ENCODE measurements around the gene FMNL3. TPM values are rescaled to one million over a fixed set of nuclear protein-coding genes. Genes with fewer than 3 reads are reported as not detected.
A peak's percentile ranks its signal among the peaks of the same experiment; 100 is the strongest.

FMNL3 gene
- total RNA-seq, 2 experiments from 2014 or later, result 20.0 to 20.7 TPM

DNA sequence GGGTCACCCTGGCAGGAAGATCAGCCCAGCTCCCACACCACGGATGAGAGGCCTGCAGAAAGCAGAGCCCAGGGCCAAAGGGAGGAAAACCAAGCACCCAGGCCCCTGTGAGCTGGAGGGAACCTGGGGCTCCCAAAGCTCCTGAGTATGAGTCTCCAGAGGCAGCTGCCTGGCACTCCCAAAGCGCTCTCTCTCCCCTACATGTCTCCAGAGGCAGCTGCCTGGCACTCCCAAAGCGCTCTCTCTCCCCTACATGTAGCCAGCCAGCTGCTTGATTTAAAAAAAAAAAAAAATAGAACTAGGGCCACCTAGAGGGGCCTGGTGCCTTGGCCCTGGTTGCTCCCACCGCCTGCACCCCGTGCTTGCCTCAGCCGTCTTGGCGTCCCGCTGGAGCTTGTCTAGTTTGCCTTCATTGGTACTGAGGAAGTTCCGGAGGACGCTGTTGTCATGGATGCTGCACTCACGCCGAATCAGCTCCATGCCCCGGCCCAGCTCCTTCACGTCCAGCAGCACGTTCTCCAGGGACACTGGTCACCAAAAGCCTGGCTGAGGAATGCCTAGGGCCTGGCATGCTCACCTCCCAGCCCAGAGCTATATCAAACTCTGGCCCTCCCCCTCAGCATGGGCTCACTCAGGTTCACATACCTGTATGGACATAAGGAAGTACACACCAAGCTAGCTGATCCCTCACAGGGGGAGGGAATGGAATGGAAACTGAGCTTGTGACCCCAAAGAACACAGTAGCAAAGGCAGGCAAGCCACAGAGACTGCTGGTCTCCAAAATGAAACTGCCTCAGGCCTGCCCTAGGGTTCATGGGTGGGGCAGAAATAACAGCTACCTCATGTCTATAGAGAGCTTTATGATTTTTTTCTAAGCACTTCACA lies 59.1 kb downstream of the FMNL3 start:
- intact Hi-C loops (cut with micrococcal nuclease), result no loop called here
- DNase-seq, result no peak
- peaks cover 29% of the 10 kb centered on the region for H3K4me1 Mint-ChIP-seq (ENCODE audit: low read depth)
- H3K27ac Mint-ChIP-seq, result peak overlapping the region; percentile 13
- no peak overlapping the region for H3K4me3 Mint-ChIP-seq
- H3K27me3 Mint-ChIP-seq (ENCODE audit: low read depth), result no peaks in the 10 kb centered on the region
- H3K9me3 Mint-ChIP-seq, result no peaks in the 10 kb centered on the region
- peaks cover 25% of the 10 kb centered on the region for H3K36me3 Mint-ChIP-seq (ENCODE audit: low read depth)
- CTCF ChIA-PET, result interaction anchor here (0.7 to 18.5 kb wide), 14 partner anchors 10 to 360 kb away, joined by 3 to 450 read pairs (median 4); partner anchors contain the start of genes FMNL3 and TMBIM6

DNA sequence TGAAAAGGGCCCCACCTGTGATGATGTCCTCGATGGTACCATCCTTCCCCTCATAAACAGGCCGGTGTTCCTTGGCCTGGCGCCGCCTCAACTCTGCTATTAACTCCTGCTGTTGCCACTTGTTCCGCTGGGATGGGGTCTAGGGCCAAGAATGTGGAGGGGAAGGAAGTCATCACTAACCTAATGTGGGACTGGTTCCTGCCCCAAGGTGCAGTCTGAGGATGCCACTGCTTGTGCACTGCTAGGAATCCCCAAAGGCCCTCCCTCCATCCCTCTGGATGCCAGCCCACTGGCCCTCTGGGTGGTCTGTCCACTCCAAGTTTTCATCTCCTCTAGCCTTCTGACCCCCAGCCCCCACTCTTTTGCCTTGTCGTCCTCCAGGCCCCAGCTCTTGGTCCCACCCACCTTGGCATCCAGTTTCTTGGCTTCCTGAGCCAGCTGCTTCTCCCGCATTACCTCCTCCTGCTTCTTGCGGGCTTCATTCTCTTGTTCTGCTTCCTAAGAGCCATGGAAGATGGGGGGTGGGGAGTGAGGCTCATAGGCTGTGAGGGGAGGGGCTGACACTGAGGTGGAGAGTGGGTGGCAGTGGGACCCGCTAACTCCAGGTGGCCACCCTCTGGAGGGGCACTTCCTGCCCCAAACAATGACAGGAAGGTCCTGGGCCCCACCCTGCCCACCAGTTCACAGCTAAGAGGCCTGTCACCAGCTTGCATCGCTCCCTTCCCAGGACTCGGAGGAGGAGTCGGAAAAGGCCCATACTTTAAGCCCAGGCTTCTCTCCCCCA lies 60.1 kb downstream of the FMNL3 start:
- Mint-ChIP-seq H3K4me3 (no peak overlapping the region), H3K9me3 (no peaks in the 10 kb centered on the region), H3K27me3 (ENCODE audit: low read depth) (no peaks in the 10 kb centered on the region), H3K36me3 (ENCODE audit: low read depth) (peaks cover 21% of the 10 kb centered on the region), H3K27ac (no peak overlapping the region), H3K4me1 (ENCODE audit: low read depth) (peaks cover 29% of the 10 kb centered on the region)
- intact Hi-C loops (cut with micrococcal nuclease), result no loop called here
- DNase-seq, result no peak
- CTCF ChIA-PET, result interaction anchor here (0.7 to 18.5 kb wide), 9 partner anchors 16 to 131 kb away, joined by 3 to 450 read pairs (median 5); partner anchors contain the start of genes FMNL3 and TMBIM6

DNA sequence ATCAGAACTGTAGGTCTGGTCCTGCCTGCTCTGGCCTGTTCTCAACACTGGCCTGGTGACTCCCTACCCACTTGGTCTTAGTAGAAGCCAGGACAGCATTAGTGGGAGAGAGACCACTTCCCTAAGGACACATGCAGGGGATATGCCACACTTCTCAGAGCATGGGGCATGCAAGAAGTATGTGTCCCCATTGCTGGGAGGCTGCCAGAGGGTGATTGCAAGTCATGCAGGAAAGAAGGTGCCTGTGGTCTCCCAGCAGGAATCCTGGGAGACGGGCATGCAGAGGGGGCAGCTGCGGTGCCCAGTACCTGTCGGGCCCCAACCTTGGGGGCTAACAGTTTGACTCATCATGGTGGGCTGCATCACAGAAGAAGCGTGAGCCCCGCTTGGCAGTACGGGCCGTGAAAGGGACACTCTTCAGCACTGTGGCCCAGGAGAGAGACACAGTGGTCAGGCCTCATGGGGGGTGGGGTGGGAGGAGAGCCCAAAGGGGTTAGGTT lies 60.8 kb downstream of the FMNL3 start:
- peaks cover 21% of the 10 kb centered on the region for H3K36me3 Mint-ChIP-seq (ENCODE audit: low read depth)
- no peak for DNase-seq
- H3K27me3 Mint-ChIP-seq (ENCODE audit: low read depth), result no peaks in the 10 kb centered on the region
- H3K9me3 Mint-ChIP-seq, result no peaks in the 10 kb centered on the region
- H3K27ac Mint-ChIP-seq, result no peak overlapping the region
- peaks cover 29% of the 10 kb centered on the region for H3K4me1 Mint-ChIP-seq (ENCODE audit: low read depth)
- H3K4me3 Mint-ChIP-seq, result no peak overlapping the region
- intact Hi-C loops (cut with micrococcal nuclease), result no loop called here
- CTCF ChIA-PET, result interaction anchor here (1.1 to 18.5 kb wide), 5 partner anchors 12 to 182 kb away, joined by 3 to 450 read pairs (median 16); partner anchors contain the start of genes FMNL3 and NCKAP5L

DNA sequence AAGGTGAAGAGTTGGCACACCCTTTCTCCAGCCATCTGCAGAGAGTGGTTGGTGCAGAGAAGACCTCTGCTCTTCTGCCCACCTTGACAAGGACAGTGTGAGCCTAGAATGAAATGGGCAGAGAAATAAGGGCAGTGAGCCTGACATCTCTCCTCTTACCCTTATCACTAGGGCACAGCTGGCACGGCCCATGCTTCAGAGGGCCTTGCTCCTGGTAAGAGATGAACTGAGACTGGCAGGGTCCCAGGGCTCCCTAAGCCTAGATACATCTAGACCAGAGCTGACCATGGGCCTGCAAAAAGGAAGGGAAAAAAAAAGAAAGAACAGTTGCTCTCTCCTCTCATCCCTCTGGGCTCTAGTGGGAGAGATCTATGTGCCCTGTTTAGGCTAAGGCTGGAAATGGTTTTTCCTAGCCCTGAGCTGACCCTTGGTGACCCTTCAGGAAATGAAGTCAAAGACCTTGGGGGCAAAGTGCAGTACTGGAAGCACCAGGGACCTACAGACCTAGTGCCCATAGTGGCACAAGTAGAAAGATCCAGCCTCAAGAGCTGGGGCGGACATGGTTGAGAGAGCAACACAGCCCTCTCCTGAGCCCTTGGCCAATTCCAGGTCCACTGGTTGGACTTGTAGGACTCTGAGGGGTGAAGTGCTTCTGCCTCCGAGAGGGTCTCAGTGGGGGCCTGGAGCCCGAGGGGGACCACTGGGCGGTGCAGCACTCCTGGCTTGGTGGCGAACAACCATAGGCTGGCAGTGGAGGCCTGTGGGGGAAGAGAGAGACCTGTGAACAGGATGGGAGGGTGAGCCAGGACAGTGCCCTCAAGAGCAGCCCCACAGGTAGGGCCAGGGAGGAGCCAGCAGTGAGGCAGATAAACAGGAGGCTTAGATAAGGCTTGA lies 61.8 kb downstream of the FMNL3 start:
- CTCF ChIA-PET, result interaction anchor here (0.5 to 18.5 kb wide), 23 partner anchors 9 to 248 kb away, joined by 3 to 450 read pairs (median 4); partner anchors contain the start of genes FMNL3 and NCKAP5L
- H3K27ac Mint-ChIP-seq, result no peak overlapping the region
- H3K36me3 Mint-ChIP-seq (ENCODE audit: low read depth), result peaks cover 20% of the 10 kb centered on the region
- H3K27me3 Mint-ChIP-seq (ENCODE audit: low read depth), result no peaks in the 10 kb centered on the region
- H3K9me3 Mint-ChIP-seq, result no peaks in the 10 kb centered on the region
- DNase-seq, result no peak
- H3K4me1 Mint-ChIP-seq (ENCODE audit: low read depth), result peaks cover 29% of the 10 kb centered on the region
- intact Hi-C loops (cut with micrococcal nuclease), result loop anchor here (2.0 kb wide), 2 partner anchors 133 to 193 kb away; no protein-coding TSS in a partner anchor
- H3K4me3 Mint-ChIP-seq, result no peak overlapping the region

DNA sequence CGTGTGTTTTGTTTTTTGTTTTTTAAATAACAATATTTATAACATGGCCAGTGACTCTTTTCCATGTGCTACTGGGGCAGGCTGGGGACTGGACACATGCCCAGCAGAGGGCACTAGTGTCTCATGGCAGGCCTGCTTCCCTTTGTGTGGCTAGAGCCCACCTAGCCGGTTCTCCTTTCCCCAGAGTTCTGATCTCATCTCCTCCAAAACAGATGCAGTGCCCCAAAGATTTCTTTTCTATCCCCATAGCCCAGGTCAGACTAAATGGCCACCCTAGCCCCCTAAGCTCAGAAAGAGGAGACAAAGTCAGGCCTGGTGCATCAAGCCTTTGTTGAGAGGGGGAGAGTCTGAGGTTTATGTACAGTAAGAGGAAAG lies 62.6 kb downstream of the FMNL3 start:
- Mint-ChIP-seq H3K36me3 (ENCODE audit: low read depth) (peaks cover 16% of the 10 kb centered on the region), H3K4me1 (ENCODE audit: low read depth) (peaks cover 29% of the 10 kb centered on the region), H3K27me3 (ENCODE audit: low read depth) (no peaks in the 10 kb centered on the region), H3K27ac (peak overlapping the region; percentile 71), H3K4me3 (no peak overlapping the region), H3K9me3 (no peaks in the 10 kb centered on the region)
- peak; percentile 90 for DNase-seq
- CTCF ChIA-PET, result interaction anchor here (0.6 to 18.5 kb wide), 21 partner anchors 8 to 184 kb away, joined by 3 to 450 read pairs (median 4); partner anchors contain the start of genes FMNL3 and NCKAP5L
- intact Hi-C loops (cut with micrococcal nuclease), result loop anchor here (1.0 to 2.0 kb wide), 6 partner anchors 19 to 194 kb away; partner anchors contain the start of genes FMNL3 and TMBIM6

DNA sequence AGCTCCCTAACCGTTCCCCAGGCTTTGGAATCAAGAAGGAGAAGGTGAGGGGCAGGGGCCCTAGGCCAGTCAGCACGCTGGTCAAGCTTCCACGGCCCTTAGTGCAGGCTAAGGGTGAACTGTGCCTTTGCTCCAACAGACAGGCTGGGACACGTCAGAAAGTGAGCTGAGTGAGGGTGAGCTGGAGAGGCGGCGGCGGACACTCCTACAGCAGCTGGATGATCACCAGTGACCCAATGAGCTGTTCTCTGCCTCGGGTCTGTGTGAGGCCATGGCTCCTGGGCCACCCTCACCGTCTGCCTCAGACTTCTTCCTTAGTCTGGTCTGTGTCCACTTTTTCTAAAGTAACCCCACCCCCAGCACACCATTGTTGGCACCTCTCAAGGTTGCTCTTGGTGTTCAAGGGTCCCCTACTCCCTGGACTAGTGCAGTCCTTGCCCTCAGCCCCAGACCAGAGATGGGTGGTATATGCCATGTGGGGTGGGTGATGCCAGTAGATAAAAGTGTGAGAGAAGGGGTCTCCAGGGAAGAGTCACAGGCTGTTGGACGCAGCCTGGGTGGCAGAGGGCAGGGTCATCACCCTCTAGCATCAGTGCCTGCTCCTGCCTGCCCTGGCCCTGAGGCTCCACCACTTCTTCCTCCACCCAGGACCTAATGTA lies 63.1 kb downstream of the FMNL3 start:
- intact Hi-C loops (cut with micrococcal nuclease), result loop anchor here (1.0 to 2.0 kb wide), 6 partner anchors 19 to 195 kb away; partner anchors contain the start of genes FMNL3 and TMBIM6
- Mint-ChIP-seq H3K27me3 (ENCODE audit: low read depth) (no peaks in the 10 kb centered on the region), H3K9me3 (no peaks in the 10 kb centered on the region), H3K36me3 (ENCODE audit: low read depth) (peaks cover 13% of the 10 kb centered on the region), H3K27ac (peak overlapping the region; percentile 71), H3K4me1 (ENCODE audit: low read depth) (peaks cover 28% of the 10 kb centered on the region), H3K4me3 (no peak overlapping the region)
- no peak for DNase-seq
- CTCF ChIA-PET, result interaction anchor here (0.6 to 18.5 kb wide), 17 partner anchors 8 to 240 kb away, joined by 3 to 450 read pairs (median 4); partner anchors contain the start of gene FMNL3

DNA sequence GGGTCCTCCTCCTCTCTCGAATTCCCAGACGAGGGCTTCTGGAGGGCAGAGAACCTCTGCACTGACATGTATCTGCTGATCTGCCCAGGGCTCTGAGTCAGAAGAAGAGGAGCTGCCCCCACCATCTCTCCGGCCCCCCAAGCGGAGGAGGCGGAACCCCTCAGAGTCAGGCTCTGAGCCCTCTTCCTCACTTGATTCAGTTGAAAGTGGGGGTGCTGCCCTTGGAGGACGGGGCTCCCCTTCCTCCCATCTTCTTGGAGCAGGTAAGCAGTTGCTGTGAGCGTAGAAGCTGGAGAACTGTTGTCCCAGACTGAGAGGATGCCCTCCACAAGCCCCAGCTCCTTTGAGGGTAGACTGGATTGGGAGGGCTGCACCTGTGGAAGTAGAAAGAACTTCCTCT lies 64.1 kb downstream of the FMNL3 start:
- intact Hi-C loops (cut with micrococcal nuclease), result no loop called here
- H3K4me1 Mint-ChIP-seq (ENCODE audit: low read depth), result peaks cover 25% of the 10 kb centered on the region
- H3K9me3 Mint-ChIP-seq, result no peaks in the 10 kb centered on the region
- CTCF ChIA-PET, result interaction anchor here (0.6 to 18.5 kb wide), 10 partner anchors 8 to 98 kb away, joined by 3 to 450 read pairs (median 3); partner anchors contain the start of genes FMNL3 and TMBIM6
- no peak overlapping the region for H3K27ac Mint-ChIP-seq
- no peak for DNase-seq
- peaks cover 8% of the 10 kb centered on the region for H3K36me3 Mint-ChIP-seq (ENCODE audit: low read depth)
- H3K4me3 Mint-ChIP-seq, result no peak overlapping the region
- H3K27me3 Mint-ChIP-seq (ENCODE audit: low read depth), result no peaks in the 10 kb centered on the region

DNA sequence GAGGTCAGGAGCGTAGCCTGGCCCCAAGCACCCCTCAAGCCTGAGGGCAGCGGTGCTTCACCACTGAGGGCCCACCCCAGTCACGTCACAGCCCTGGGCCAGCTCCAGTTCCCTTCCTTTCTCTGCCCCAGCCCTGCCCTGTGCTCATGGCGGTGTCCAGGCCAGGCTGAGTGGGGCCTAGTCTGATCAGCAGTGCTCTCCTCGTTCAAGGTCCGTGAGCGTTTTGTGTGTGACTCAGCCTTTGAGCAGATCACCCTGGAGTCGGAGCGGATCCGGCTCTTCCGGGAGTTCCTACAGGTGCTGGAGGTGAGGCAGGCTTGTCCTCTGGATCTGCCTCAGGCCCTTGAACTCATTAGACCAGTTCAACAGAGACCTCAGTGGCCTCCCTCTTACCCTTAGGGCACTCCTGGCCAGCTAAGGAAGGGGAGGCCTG lies 64.8 kb downstream of the FMNL3 start:
- Mint-ChIP-seq H3K9me3 (no peaks in the 10 kb centered on the region), H3K27ac (no peak overlapping the region), H3K36me3 (ENCODE audit: low read depth) (peaks cover 5% of the 10 kb centered on the region), H3K27me3 (ENCODE audit: low read depth) (no peaks in the 10 kb centered on the region), H3K4me3 (no peak overlapping the region), H3K4me1 (ENCODE audit: low read depth) (peaks cover 23% of the 10 kb centered on the region)
- CTCF ChIA-PET, result interaction anchor here (0.9 to 18.5 kb wide), 2 partner anchors 67 to 99 kb away, joined by 4 to 450 read pairs; partner anchors contain the start of genes FMNL3 and TMBIM6
- no peak for DNase-seq
- intact Hi-C loops (cut with micrococcal nuclease), result no loop called here

DNA sequence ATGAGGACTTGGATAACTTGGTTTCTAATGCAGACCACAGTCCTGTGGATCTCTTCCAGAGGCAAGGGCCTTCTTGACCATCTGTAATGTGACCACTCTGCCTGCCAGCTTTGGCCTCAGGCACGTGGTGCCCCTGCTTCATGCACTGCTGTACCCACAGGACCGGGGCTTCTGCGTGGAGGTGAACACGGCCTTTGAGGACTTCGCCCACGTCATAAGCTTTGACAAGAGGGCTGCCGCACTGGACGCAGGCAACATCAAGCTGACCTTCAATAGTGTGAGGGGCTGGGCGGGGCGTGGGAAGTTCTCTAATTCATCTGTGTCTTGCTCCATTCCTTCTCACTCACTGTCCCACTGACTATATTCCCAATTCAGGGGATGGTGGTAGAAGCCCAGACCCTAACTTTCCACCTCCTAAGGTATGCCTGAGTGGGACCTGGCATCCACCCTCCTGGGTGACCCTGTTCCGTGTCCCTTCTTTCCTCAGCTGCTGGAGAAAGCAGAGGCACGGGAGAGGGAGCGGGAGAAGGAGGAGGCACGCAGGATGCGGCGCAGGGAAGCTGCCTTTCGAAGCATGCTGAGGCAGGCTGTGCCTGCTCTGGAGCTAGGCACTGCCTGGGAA lies 65.3 kb downstream of the FMNL3 start:
- Mint-ChIP-seq H3K9me3 (no peaks in the 10 kb centered on the region), H3K27me3 (ENCODE audit: low read depth) (no peaks in the 10 kb centered on the region), H3K4me1 (ENCODE audit: low read depth) (peaks cover 27% of the 10 kb centered on the region), H3K4me3 (no peak overlapping the region), H3K27ac (no peak overlapping the region), H3K36me3 (ENCODE audit: low read depth) (peaks cover 5% of the 10 kb centered on the region)
- no peak for DNase-seq
- intact Hi-C loops (cut with micrococcal nuclease), result no loop called here
- CTCF ChIA-PET, result interaction anchor here (7.0 to 18.5 kb wide), 2 partner anchors 67 to 136 kb away, joined by 32 to 450 read pairs; partner anchors contain the start of gene FMNL3

Data from activated naive CD4-positive, alpha-beta T cell treated with anti-CD3 and anti-CD28 coated beads for 36 hours (primary cell).